Endothelial cell of umbilical vein (primary cell): Measurements from ENCODE around the gene LAMC3. TPM values are rescaled to one million over a fixed set of nuclear protein-coding genes. Genes with fewer than 3 reads are reported as not detected.

Experiments used
- BruUV-seq: library from RNA; stranded (reverse); fragments of 400-500 nt; replicated peaks from 2 replicates; lab custom pipeline; 2021; lab: Mats Ljungman, UMichigan
- CTCF ChIA-PET: fragments of 300-600, 350-600 bp; sonication (Branson Sonifier 250); formaldehyde crosslinking; loops from one replicate; lab custom pipeline; 2021; ENCODE audit warnings: antibody characterized with exemption, inconsistent platforms; lab: Charles Lee
- POLR2A ChIA-PET: fragments of 300-600, 350-600 bp; sonication (Branson Sonifier 250); formaldehyde crosslinking; loops from one replicate; lab custom pipeline; 2021; ENCODE audit warnings: antibody characterized with exemption, inconsistent platforms; lab: Charles Lee
- DNase-seq: peaks from one replicate; pipeline ENCODE4 v3.0.0-alpha.2; 2011; ENCODE audit warnings: low read depth, low spot score
- FAIRE-seq: peaks from 2 replicates; lab custom pipeline; 2011; peaks lifted over from hg19 to GRCh38; lab: Jason Lieb, UNC
- H2AFZ ChIP-seq: 2 replicates; pipeline ENCODE4 v1.6.0; 2012; ENCODE audit warnings: low read depth, low read length, control low read depth, inconsistent platforms
- H3K27ac ChIP-seq: 2 replicates; pipeline ENCODE4 v1.5.1; 2011; ENCODE audit warnings: low read depth, mild to moderate bottlenecking, control low read depth, low read length, moderate library complexity; ENCODE audit not compliant: insufficient read depth
- H3K27me3 ChIP-seq, 2 experiments: 2 replicates each; pipeline versions ENCODE4 v1.6.0 to v1.6.1; 2011; ENCODE audit warnings: low read length in 2 of 2, mixed read lengths in 1 of 2; ENCODE audit not compliant: control insufficient read depth in 2 of 2, insufficient read depth in 2 of 2
- H3K36me3 ChIP-seq, 2 experiments: 2 replicates in 1 of 2; 3 replicates in 1 of 2; pipeline ENCODE4 v1.5.1; 2011; ENCODE audit warnings: low read length in 2 of 2, mild to moderate bottlenecking in 1 of 2, moderate library complexity in 1 of 2; ENCODE audit not compliant: control insufficient read depth in 2 of 2, insufficient read depth in 2 of 2; ENCODE audit errors: extremely low read depth in 1 of 2
- H3K4me1 ChIP-seq: 3 replicates; pipeline ENCODE4 v1.5.1; 2011; ENCODE audit warnings: mild to moderate bottlenecking, low read length; ENCODE audit not compliant: control insufficient read depth, insufficient read depth; ENCODE audit errors: extremely low read depth
- H3K4me2 ChIP-seq: 2 replicates; pipeline ENCODE4 v1.6.1; 2011; ENCODE audit warnings: low read length, control low read depth, mixed read lengths; ENCODE audit not compliant: insufficient read depth
- H3K4me3 ChIP-seq, 3 experiments: fragments of 200-600 bp in 1 of 3; sonication (generic), shearing (Covaris generic) in 1 of 3; replicated peaks in 1 of 3; 2 replicates each; pipeline ENCODE4 v1.5.1; 2011 to 2016; ENCODE audit warnings: control low read depth in 3 of 3, low read length in 3 of 3, mild to moderate bottlenecking in 2 of 3, inconsistent platforms in 1 of 3, low read depth in 1 of 3, moderate library complexity in 1 of 3; ENCODE audit not compliant: insufficient read depth in 1 of 3
- H3K79me2 ChIP-seq: 2 replicates; pipeline ENCODE4 v1.6.0; 2012; ENCODE audit warnings: low read length, inconsistent platforms; ENCODE audit not compliant: control insufficient read depth, insufficient read depth
- H3K9ac ChIP-seq: replicated peaks from 2 replicates; pipeline ENCODE3; 2011; ENCODE audit warnings: low read length, control low read depth; ENCODE audit not compliant: insufficient read depth; ENCODE audit errors: extremely low read depth
- H3K9me1 ChIP-seq: replicated peaks from 3 replicates; pipeline ENCODE4 v1.6.0; 2011; ENCODE audit warnings: mild to moderate bottlenecking, low read length; ENCODE audit not compliant: control insufficient read depth, insufficient read depth; ENCODE audit errors: extremely low read depth
- H3K9me3 ChIP-seq: replicated peaks from 2 replicates; pipeline ENCODE4 v1.5.1; 2012; ENCODE audit warnings: low read length, inconsistent platforms; ENCODE audit not compliant: control insufficient read depth, insufficient read depth
- H4K20me1 ChIP-seq: replicated peaks from 2 replicates; pipeline ENCODE3; 2011; ENCODE audit warnings: mild to moderate bottlenecking, low read length; ENCODE audit not compliant: control insufficient read depth, insufficient read depth; ENCODE audit errors: extremely low read depth
- CTCF ChIP-seq, 2 donors: IDR thresholded peaks; 1 replicate in 1 of 2; 2 replicates in 1 of 2; pipeline ENCODE4 v1.5.1; 2011; ENCODE audit warnings: low read length in 2 of 2, mild to moderate bottlenecking in 2 of 2, moderate library complexity in 2 of 2, control low read depth in 1 of 2, inconsistent platforms in 1 of 2, low read depth in 1 of 2; ENCODE audit not compliant: insufficient read depth in 1 of 2; ENCODE audit errors: extremely low read depth in 1 of 2
- EZH2 ChIP-seq: IDR thresholded peaks from 2 replicates; pipeline ENCODE4 v1.6.1; 2012; ENCODE audit warnings: borderline replicate concordance, low read depth, mild to moderate bottlenecking, moderate library complexity, low read length, inconsistent platforms; ENCODE audit not compliant: severe bottlenecking
- FOS ChIP-seq: IDR thresholded peaks from 2 replicates; pipeline ENCODE4 v1.6.1; 2011; ENCODE audit warnings: mild to moderate bottlenecking, low read length, moderate library complexity, borderline replicate concordance; ENCODE audit not compliant: insufficient read depth
- GATA2 ChIP-seq: IDR thresholded peaks from 2 replicates; pipeline ENCODE4 v1.7.0; 2011; ENCODE audit warnings: low read depth, mild to moderate bottlenecking, moderate library complexity, mixed read lengths, low read length; ENCODE audit not compliant: insufficient read length, insufficient read depth
- JUN ChIP-seq: IDR thresholded peaks from 2 replicates; pipeline ENCODE4 v1.6.1; 2011; ENCODE audit warnings: borderline replicate concordance, low read depth; ENCODE audit not compliant: insufficient read length, insufficient read depth
- MAX ChIP-seq: IDR thresholded peaks from 2 replicates; pipeline ENCODE4 v1.6.1; 2011; ENCODE audit not compliant: insufficient read depth, insufficient read length
- MYC ChIP-seq: IDR thresholded peaks from one replicate; pipeline ENCODE4 v1.6.1; 2011; ENCODE audit warnings: mild to moderate bottlenecking, low read depth, low read length
- POLR2A ChIP-seq: IDR thresholded peaks from 2 replicates; pipeline ENCODE4 v1.6.1; 2012; ENCODE audit warnings: low read depth, mild to moderate bottlenecking, control low read depth, low read length
- POLR2AphosphoS5 ChIP-seq: IDR thresholded peaks from 2 replicates; pipeline ENCODE4 v1.6.1; 2012; ENCODE audit warnings: low read depth, mild to moderate bottlenecking, control low read depth, low read length, moderate library complexity; ENCODE audit not compliant: insufficient read depth
- dilution Hi-C: fragments of 300-500 bp; cut with MboI; formaldehyde crosslinking; loops from one replicate; pipeline ENCODE4 v1.15.0; 2019; ENCODE audit warnings: low sequenced_read_pairs; ENCODE audit not compliant: extremely low pct_ligation_motif_present
- intact Hi-C: fragments of 100-400 bp; cut with micrococcal nuclease; formaldehyde crosslinking; loops from one replicate; pipeline ENCODE4 v1.10.0; 2022
- polyA plus RNA-seq, 4 experiments: library from polyadenylated mRNA; depleted of rRNA in 3 of 4; stranded (reverse) in 3 of 4; unstranded in 1 of 4; fragments of >200 nt; gene quantifications; 2 replicates each; pipeline versions ENCODE4 v1.2.1 to v1.2.3, GENCODE V29; 2011 to 2012; ENCODE audit warnings: missing spikeins in 1 of 4
- total RNA-seq: library from RNA; stranded (reverse); gene quantifications from 2 replicates; pipeline ENCODE4 v1.2.3, GENCODE V29; 2021

LAMC3 gene
- total and polyA plus RNA-seq, 2 donors (not counting 3 experiments of a cell fraction or from before 2014, with no cell fraction given): 0.18 to 0.38 TPM

GRCh38 chr9:131113655-131114054 is 104.7 kb downstream of the LAMC3 start:
- Histone ChIP-seq H3K36me3 (no peaks in the 10 kb centered on the region), H3K4me1 (peaks cover 27% of the 10 kb centered on the region), H3K9me1 (no peaks in the 10 kb centered on the region), H3K9ac (no peak overlapping the region), H3K27ac (no peak overlapping the region), H3K9me3 (no peaks in the 10 kb centered on the region), H4K20me1 (no peaks in the 10 kb centered on the region), H3K4me3 (no peak overlapping the region), H3K79me2 (no peaks in the 10 kb centered on the region), H2AFZ (no peak overlapping the region), H3K4me2 (no peak overlapping the region), H3K27me3 (no peaks in the 10 kb centered on the region)
- FAIRE-seq (no peak), DNase-seq (no peak)
- no TSS peak for BruUV-seq
- ChIA-PET POLR2A (interaction anchor here (0.6 kb wide), 1 partner anchor 114 kb away, joined by 4 read pairs; no protein-coding TSS in a partner anchor), CTCF (no interaction called here)
- dilution Hi-C loops: no loop called here
- intact Hi-C loops: no loop called here
- TF ChIP-seq MAX (no peak), FOS (no peak), EZH2 (no peak), POLR2A (no peak), POLR2AphosphoS5 (no peak), GATA2 (no peak), MYC (no peak), JUN (no peak), CTCF (IDR thresholded peaks at IDR 0.05; ENCODE audit: extremely low read depth in 1 of 2, insufficient read depth in 1 of 2, low read depth in 1 of 2, low read length in 2 of 2) (no peak)
